Stomach (tissue), 9 donors: ENCODE data around the gene NCKIPSD. TPM values are rescaled to one million over a fixed set of nuclear protein-coding genes. Genes with fewer than 3 reads are reported as not detected.

Source experiments
- DNase-seq, 2 donors: peaks; one replicate each; pipeline versions ENCODE4 v3.0.0 to v3.0.0-alpha.2; 2013 to 2019
- H3K27ac ChIP-seq, 5 donors: fragments of 200-600 bp in 4 of 5; sonication (generic) in 4 of 5; one replicate each; pipeline ENCODE4 v1.5.1; 2013 to 2019; ENCODE audit warnings: mild to moderate bottlenecking in 1 of 5, moderate library complexity in 1 of 5
- H3K27me3 ChIP-seq, 3 donors: fragments of 200-600 bp; sonication (generic); one replicate each; pipeline ENCODE4 v1.5.1; 2017 to 2019; ENCODE audit warnings: mixed run types in 1 of 3
- H3K36me3 ChIP-seq, 4 donors: fragments of 200-600 bp; sonication (generic); 1 replicate in 3 of 4; 2 replicates in 1 of 4; pipeline ENCODE4 v1.5.1; 2016 to 2019
- H3K4me1 ChIP-seq, 4 donors: fragments of 200-600 bp; sonication (generic); one replicate each; pipeline ENCODE4 v1.5.1; 2016 to 2019
- H3K4me3 ChIP-seq, 4 donors: fragments of 200-600 bp; sonication (generic) in 3 of 4; one replicate each; pipeline ENCODE4 v1.5.1; 2016 to 2019; ENCODE audit warnings: mild to moderate bottlenecking in 1 of 4
- H3K9me3 ChIP-seq, 4 donors: fragments of 200-600 bp; sonication (generic); one replicate each; pipeline ENCODE4 v1.5.1; 2016 to 2019
- EP300 ChIP-seq: sonication (generic); formaldehyde crosslinking; IDR thresholded peaks from one replicate; pipeline ENCODE4 v1.6.1; 2017; ENCODE audit warnings: antibody characterized with exemption
- POLR2A ChIP-seq, 4 donors: fragments of 450-650 bp; IDR thresholded peaks; one replicate each; pipeline ENCODE4 v1.6.1; 2016; ENCODE audit warnings: antibody characterized with exemption in 4 of 4, control low read depth in 2 of 4, mild to moderate bottlenecking in 1 of 4, moderate library complexity in 1 of 4
- POLR2AphosphoS5 ChIP-seq, 3 donors: sonication (generic); formaldehyde crosslinking; IDR thresholded peaks; one replicate each; pipeline ENCODE4 v1.6.1; 2016; ENCODE audit warnings: antibody characterized with exemption in 3 of 3
- WGBS, 5 donors: extraction: QIAGEN DNeasy Blood & Tissue Kit in 3 of 5; methylation state at CpG; one replicate each; pipeline versions ENCODE4 v1.1.5 to v1.1.7; 2013 to 2018; 5-methylcytosine and 5-hydroxymethylcytosine counted together
- intact Hi-C: fragments of 100-400 bp; cut with DNase I; formaldehyde crosslinking; loops from one replicate; pipeline ENCODE4 v1.15.1; 2023; ENCODE audit warnings: low total_unique reads
- polyA plus RNA-seq, 3 donors: library from polyadenylated mRNA; stranded (reverse); fragments of 200-250 nt; gene quantifications; one replicate each; pipeline ENCODE4 v1.2.3, GENCODE V29; 2013
- total RNA-seq, 5 donors: library from RNA; depleted of rRNA; stranded (reverse); fragments of >200 nt; gene quantifications; one replicate each; pipeline versions ENCODE4 v1.1.0 to v1.2.3, GENCODE V29; 2014 to 2016
- TF ChIP-seq, protein P1 (sequence below), 7 experiments: fragments of 450-650 bp in 4 of 7; fragments of 200-600 bp in 3 of 7; sonication (generic) in 3 of 7; IDR thresholded peaks; one replicate each; pipeline ENCODE4 v1.5.1; 2016 to 2019; ENCODE audit warnings: antibody characterized with exemption in 7 of 7, control low read depth in 2 of 7, mild to moderate bottlenecking in 1 of 7
- donor health status: healthy with polysubstance abuse.
- donor health status: Bipolar disorder and iron deficiency.
- donor health status: healthy.

The NCKIPSD gene
- total and polyA plus RNA-seq, 8 donors: 6.1 to 46.7 (median 17.4) TPM

DNA sequence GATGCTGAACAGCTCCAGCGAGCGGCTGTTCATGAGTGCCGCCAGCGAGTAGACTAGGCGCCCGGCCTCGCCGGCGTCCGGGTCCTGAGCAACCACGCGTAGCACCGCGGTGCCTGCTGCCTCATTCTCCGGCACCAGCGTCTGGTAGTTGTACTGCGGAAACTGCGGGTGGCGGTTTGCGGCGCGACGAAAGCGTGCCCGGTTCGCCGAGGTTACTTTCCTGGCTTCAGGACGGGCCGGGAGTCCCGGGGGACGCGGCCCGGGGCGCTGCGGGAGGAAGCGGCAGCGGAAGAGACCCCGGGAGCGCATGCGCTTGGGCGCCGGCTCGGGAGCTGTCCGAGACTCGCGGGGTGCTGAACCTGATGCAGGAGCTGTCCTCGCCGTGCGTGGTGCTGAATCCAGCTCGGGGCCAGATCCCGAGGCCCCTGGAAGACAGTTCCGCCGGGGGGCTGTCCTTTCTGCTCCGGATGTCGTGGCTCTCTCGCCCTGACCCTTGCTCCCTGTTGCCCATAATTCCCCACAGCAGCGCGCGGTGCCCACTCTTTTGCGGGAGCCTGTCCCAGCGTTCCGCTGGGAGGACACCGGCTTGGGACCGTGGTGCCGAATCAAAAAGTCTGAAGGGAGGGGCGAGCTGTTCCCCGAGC, 24.1 kb downstream of the NCKIPSD start:
- peak; percentile 74 to 84 for DNase-seq
- TF ChIP-seq POLR2A (IDR thresholded peaks at IDR 0.05): no peak
- no peak for TF ChIP-seq EP300
- TF ChIP-seq POLR2AphosphoS5 (IDR thresholded peaks at IDR 0.05): peak in 1 of 3 donors; percentile 26
- TF ChIP-seq, protein P1, sequence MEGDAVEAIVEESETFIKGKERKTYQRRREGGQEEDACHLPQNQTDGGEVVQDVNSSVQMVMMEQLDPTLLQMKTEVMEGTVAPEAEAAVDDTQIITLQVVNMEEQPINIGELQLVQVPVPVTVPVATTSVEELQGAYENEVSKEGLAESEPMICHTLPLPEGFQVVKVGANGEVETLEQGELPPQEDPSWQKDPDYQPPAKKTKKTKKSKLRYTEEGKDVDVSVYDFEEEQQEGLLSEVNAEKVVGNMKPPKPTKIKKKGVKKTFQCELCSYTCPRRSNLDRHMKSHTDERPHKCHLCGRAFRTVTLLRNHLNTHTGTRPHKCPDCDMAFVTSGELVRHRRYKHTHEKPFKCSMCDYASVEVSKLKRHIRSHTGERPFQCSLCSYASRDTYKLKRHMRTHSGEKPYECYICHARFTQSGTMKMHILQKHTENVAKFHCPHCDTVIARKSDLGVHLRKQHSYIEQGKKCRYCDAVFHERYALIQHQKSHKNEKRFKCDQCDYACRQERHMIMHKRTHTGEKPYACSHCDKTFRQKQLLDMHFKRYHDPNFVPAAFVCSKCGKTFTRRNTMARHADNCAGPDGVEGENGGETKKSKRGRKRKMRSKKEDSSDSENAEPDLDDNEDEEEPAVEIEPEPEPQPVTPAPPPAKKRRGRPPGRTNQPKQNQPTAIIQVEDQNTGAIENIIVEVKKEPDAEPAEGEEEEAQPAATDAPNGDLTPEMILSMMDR (IDR thresholded peaks at IDR 0.05): no peak
- Histone ChIP-seq H3K27me3 (peaks cover 0 to 67% (median 42%) of the 10 kb centered on the region in 3 donors), H3K9me3 (no peaks in the 10 kb centered on the region), H3K36me3 (no peaks in the 10 kb centered on the region), H3K4me3 (peak overlapping the region; percentile 26 to 58 (median 42)), H3K27ac (peak overlapping the region in 1 of 5 donors; percentile 87), H3K4me1 (peaks cover 21 to 40% (median 37%) of the 10 kb centered on the region in 4 donors)
- WGBS, 5 donors: 2 to 4% (median 3%) methylated on average over 20 to 67 of the region's 67 CpGs
- intact Hi-C loops: no loop called here

- no peak overlapping the region for H3K27ac ChIP-seq
- DNase-seq: no peak
- TF ChIP-seq EP300 (no peak), POLR2A (IDR thresholded peaks at IDR 0.05) (no peak), POLR2AphosphoS5 (IDR thresholded peaks at IDR 0.05) (no peak)
- H3K4me1 ChIP-seq: peaks cover 29 to 47% (median 45%) of the 10 kb centered on the region in 4 donors
- 50 to 71% (median 58%) methylated on average over 61 of the region's 61 CpGs for WGBS, 5 donors
- H3K9me3 ChIP-seq: no peaks in the 10 kb centered on the region
- H3K4me3 ChIP-seq: peak overlapping the region in 3 of 4 donors; percentile 26 to 58 (median 46)
- H3K27me3 ChIP-seq: peaks cover 0 to 67% (median 48%) of the 10 kb centered on the region in 3 donors
- H3K36me3 ChIP-seq: no peaks in the 10 kb centered on the region
- intact Hi-C loops: no loop called here
Observed at GRCh38 chr3:48660800-48661400, 24.8 kb downstream of the NCKIPSD start.

DNA sequence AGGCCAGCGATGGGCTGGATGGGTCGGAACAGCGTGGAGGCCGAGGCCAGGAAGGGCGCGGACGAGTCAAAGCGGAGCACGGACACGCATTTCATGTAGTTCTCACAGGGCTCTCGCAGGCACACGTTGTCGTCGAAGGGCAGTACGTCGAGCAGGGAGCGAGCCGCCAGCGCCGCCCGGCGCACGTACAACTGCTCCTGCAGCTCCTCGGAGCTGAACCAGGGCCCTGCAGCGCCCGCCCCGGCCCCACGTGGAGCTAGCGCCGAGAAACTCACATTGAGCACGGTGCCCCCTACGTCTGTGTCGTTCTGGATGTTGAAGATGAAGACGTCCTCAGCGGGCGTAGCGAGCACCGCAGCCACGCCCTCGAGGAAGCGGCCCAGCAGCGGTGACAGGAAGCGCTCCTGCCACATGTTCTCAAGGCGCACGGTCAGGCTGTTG, 28.9 kb downstream of the NCKIPSD start:
- peak in 1 of 2 donors; percentile 47 for DNase-seq
- 42 to 70% (median 58%) methylated on average over 41 to 45 of the region's 45 CpGs for WGBS, 5 donors

DNA sequence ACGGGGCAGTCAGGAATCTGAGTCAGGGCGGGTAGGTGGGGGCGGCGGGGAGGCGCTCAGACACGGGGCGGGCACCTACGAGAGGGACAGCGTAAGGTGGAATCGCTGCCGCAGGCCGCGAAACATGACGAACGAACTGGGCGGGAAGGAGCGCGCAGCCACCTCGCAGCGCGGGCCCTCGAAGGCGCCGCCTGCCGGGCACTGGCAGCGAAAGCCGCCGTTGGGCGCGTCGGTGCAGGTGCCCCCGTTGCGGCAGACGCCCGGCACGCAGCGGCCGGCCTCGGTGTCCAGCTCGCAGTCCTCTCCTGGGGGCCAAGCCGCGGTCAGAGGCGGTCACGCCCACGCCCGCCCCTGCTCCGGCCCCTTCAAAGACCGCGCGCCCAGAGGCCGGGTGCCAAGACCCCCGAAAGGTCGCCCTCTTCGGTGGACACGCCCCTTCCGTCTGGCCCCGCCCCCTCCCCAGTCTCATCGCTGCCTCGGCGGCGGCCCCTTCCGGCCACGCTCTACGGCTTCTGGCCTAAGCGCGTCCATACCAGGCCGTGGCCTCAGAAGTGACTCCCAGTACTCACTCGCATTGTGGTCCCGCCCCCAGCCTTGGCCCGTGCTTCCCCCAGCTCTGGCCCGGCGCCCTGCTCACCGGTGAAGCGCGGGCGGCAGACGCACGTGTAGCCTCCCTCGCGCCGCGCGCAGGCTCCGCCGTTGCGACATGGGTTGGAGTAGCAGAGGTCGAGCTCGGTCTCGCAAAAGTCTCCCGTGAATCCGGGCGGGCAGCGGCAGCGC, 29.5 kb downstream of the NCKIPSD start:
- Histone ChIP-seq H3K4me3 (peak overlapping the region; percentile 59 to 72 (median 62)), H3K27me3 (peaks cover 0 to 39% (median 19%) of the 10 kb centered on the region in 3 donors), H3K27ac (peak overlapping the region; percentile 70 to 84 (median 77)), H3K9me3 (no peaks in the 10 kb centered on the region), H3K4me1 (peaks cover 15 to 23% (median 19%) of the 10 kb centered on the region in 4 donors), H3K36me3 (no peaks in the 10 kb centered on the region)
- TF ChIP-seq POLR2AphosphoS5 (IDR thresholded peaks at IDR 0.05): peak; percentile 6 to 22 (median 18)
- TF ChIP-seq EP300: no peak
- TF ChIP-seq POLR2A (IDR thresholded peaks at IDR 0.05): no peak
- TF ChIP-seq, protein P1 (IDR thresholded peaks at IDR 0.05): peak in 5 of 7 experiments; percentile 26 to 77 (median 66)
- peak; percentile 78 to 95 for DNase-seq
- intact Hi-C loops: no loop called here
- WGBS, 5 donors: 2 to 9% (median 4%) methylated on average over 18 to 94 of the region's 94 CpGs

More for the DNA sequence above, 28.9 kb downstream of the NCKIPSD start:
- intact Hi-C loops: no loop called here
- TF ChIP-seq, protein P1 (IDR thresholded peaks at IDR 0.05): no peak
- TF ChIP-seq POLR2AphosphoS5 (IDR thresholded peaks at IDR 0.05) (no peak), POLR2A (IDR thresholded peaks at IDR 0.05) (no peak), EP300 (no peak)
- Histone ChIP-seq H3K36me3 (no peaks in the 10 kb centered on the region), H3K4me1 (peaks cover 20 to 29% (median 26%) of the 10 kb centered on the region in 4 donors), H3K9me3 (no peaks in the 10 kb centered on the region), H3K4me3 (peak overlapping the region; percentile 59 to 72 (median 62)), H3K27me3 (peaks cover 0 to 45% (median 25%) of the 10 kb centered on the region in 3 donors), H3K27ac (peak overlapping the region; percentile 70 to 84 (median 77))
